Smooth muscle cell (in vitro differentiated cells): ENCODE results near the gene SDHC. TPM values are rescaled to one million over a fixed set of nuclear protein-coding genes. Genes with fewer than 3 reads are reported as not detected.
A peak's percentile ranks its signal among the peaks of the same experiment; 100 is the strongest.

Source experiments
- DNase-seq: peaks from one replicate; lab custom pipeline; 2025; ENCODE audit not compliant: unreplicated experiment; lab: John Stamatoyannopoulos, UW
- H2AFZ ChIP-seq: fragments of 200-600 bp; sonication (generic); 2 replicates; pipeline ENCODE4 v1.6.0; 2016; ENCODE audit warnings: antibody characterized with exemption, low read depth, mild to moderate bottlenecking
- H3F3A ChIP-seq: fragments of 200-600 bp; sonication (generic); 2 replicates; pipeline ENCODE4 v1.6.0; 2017; ENCODE audit warnings: antibody characterized with exemption, low read depth
- H3K27ac ChIP-seq: fragments of 200-600 bp; sonication (generic); 2 replicates; pipeline ENCODE4 v1.5.1; 2016; ENCODE audit warnings: low read depth, mild to moderate bottlenecking
- H3K27me3 ChIP-seq: fragments of 200-600 bp; sonication (generic); 2 replicates; pipeline ENCODE4 v1.6.1; 2016; ENCODE audit warnings: low read depth, mild to moderate bottlenecking
- H3K36me3 ChIP-seq: fragments of 200-600 bp; sonication (generic); 2 replicates; pipeline ENCODE4 v1.5.1; 2016; ENCODE audit warnings: low read depth
- H3K4me1 ChIP-seq: fragments of 200-600 bp; sonication (generic); 2 replicates; pipeline ENCODE4 v1.5.1; 2016; ENCODE audit warnings: low read depth
- H3K4me2 ChIP-seq: fragments of 200-600 bp; sonication (generic); 2 replicates; pipeline ENCODE4 v1.6.0; 2016; ENCODE audit warnings: mild to moderate bottlenecking
- H3K4me3 ChIP-seq: fragments of 200-600 bp; sonication (generic); 2 replicates; pipeline ENCODE4 v1.5.1; 2016; ENCODE audit warnings: mild to moderate bottlenecking
- H3K79me2 ChIP-seq: fragments of 200-600 bp; sonication (generic); 2 replicates; pipeline ENCODE4 v1.6.0; 2016; ENCODE audit warnings: low read depth, mild to moderate bottlenecking
- H3K9ac ChIP-seq: fragments of 200-600 bp; sonication (generic); 2 replicates; pipeline ENCODE4 v1.6.0; 2016; ENCODE audit warnings: low read depth
- H3K9me3 ChIP-seq: fragments of 200-600 bp; sonication (generic); replicated peaks from 2 replicates; pipeline ENCODE4 v1.5.1; 2016; ENCODE audit warnings: low read depth
- H4K20me1 ChIP-seq: fragments of 200-600 bp; sonication (generic); 2 replicates; pipeline ENCODE4 v1.6.0; 2016; ENCODE audit warnings: low read depth
- WGBS: methylation state at CpG from one replicate; pipeline ENCODE4 v1.1.7; 2016; ENCODE audit warnings: low lambda C conversion rate; 5-methylcytosine and 5-hydroxymethylcytosine counted together
- polyA plus RNA-seq: library from polyadenylated mRNA; unstranded; fragments of >200 nt; fragmentation: Nextera tagmentation; extraction: Ambion mirVana; gene quantifications from 2 replicates; pipeline ENCODE4 v1.2.1, GENCODE V29; 2016
- total RNA-seq: library from RNA; depleted of rRNA; stranded (reverse); fragments of >200 nt; gene quantifications from 2 replicates; pipeline ENCODE4 v1.2.3, GENCODE V29; 2014
- TF ChIP-seq, protein P1 (sequence below): fragments of 200-600 bp; sonication (generic); IDR thresholded peaks from 2 replicates; pipeline ENCODE4 v1.5.1; 2017; ENCODE audit warnings: borderline replicate concordance, mild to moderate bottlenecking, antibody characterized with exemption; ENCODE audit not compliant: insufficient read depth, poor library complexity, severe bottlenecking

The SDHC gene
- total and polyA plus RNA-seq, 2 experiments from 2014 or later = 179 to 342 TPM

DNA sequence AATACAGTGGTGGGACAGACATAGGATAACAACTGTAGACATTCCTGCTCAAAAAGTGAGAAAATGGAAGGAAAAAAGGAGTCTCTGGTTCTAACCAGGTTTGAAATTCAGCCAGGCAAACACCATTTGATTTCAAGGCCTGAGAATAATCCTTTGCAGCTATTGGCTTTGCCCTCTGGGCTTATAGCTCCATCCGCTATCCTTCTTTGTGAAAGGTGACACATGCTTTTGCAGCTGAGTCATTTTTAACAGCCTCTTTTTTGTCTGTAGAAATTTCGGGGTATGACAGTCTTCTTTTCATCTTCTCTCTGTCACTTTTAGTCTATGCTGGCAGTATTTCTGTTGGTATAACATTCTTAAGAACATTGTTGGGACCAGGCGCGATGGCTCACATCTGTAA is 16.2 kb downstream of the SDHC start:
- Histone ChIP-seq H3K9me3 (no peaks in the 10 kb centered on the region), H3K36me3 (peaks cover 9% of the 10 kb centered on the region), H3K27me3 (no peaks in the 10 kb centered on the region), H3K4me1 (no peaks in the 10 kb centered on the region), H3K4me2 (no peak overlapping the region), H3K79me2 (no peaks in the 10 kb centered on the region), H3K9ac (no peak overlapping the region), H3K4me3 (no peak overlapping the region), H2AFZ (no peak overlapping the region), H3K27ac (no peak overlapping the region), H3F3A (no peaks in the 10 kb centered on the region), H4K20me1 (no peaks in the 10 kb centered on the region)
- DNase-seq = no peak
- TF ChIP-seq, protein P1, sequence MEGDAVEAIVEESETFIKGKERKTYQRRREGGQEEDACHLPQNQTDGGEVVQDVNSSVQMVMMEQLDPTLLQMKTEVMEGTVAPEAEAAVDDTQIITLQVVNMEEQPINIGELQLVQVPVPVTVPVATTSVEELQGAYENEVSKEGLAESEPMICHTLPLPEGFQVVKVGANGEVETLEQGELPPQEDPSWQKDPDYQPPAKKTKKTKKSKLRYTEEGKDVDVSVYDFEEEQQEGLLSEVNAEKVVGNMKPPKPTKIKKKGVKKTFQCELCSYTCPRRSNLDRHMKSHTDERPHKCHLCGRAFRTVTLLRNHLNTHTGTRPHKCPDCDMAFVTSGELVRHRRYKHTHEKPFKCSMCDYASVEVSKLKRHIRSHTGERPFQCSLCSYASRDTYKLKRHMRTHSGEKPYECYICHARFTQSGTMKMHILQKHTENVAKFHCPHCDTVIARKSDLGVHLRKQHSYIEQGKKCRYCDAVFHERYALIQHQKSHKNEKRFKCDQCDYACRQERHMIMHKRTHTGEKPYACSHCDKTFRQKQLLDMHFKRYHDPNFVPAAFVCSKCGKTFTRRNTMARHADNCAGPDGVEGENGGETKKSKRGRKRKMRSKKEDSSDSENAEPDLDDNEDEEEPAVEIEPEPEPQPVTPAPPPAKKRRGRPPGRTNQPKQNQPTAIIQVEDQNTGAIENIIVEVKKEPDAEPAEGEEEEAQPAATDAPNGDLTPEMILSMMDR = no peak
- 62% methylated on average over 4 of the region's 4 CpGs for WGBS

DNA sequence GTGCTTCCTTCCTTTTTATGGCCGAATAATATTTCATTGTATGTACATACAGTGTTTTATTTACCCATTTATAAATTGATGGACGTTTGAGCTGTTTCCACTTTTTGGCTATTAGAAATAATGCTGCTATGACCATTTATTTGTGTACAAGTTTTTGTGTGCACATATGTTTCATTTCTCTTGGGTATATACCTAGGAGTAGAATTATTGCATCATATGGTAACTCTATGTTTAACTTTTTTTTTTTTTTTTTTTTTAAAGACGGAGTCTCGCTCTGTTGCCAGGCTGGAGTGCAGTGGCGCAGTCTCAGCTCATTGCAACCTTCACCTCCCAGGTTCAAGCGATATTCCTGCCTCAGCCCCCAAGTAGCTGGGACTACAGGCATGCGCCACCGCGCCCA is 19.0 kb downstream of the SDHC start:
- H3K36me3 ChIP-seq = peaks cover 9% of the 10 kb centered on the region
- DNase-seq = no peak
- WGBS = 87% methylated on average over 9 of the region's 9 CpGs
- no peaks in the 10 kb centered on the region for H3K27me3 ChIP-seq
- H3K4me2 ChIP-seq = no peak overlapping the region
- TF ChIP-seq, protein P1 = no peak
- no peak overlapping the region for H3K27ac ChIP-seq
- H3K4me3 ChIP-seq = no peak overlapping the region
- H3K4me1 ChIP-seq = no peaks in the 10 kb centered on the region
- no peaks in the 10 kb centered on the region for H3F3A ChIP-seq
- H3K9me3 ChIP-seq = no peaks in the 10 kb centered on the region
- H2AFZ ChIP-seq = no peak overlapping the region
- H3K79me2 ChIP-seq = no peaks in the 10 kb centered on the region
- no peaks in the 10 kb centered on the region for H4K20me1 ChIP-seq
- H3K9ac ChIP-seq = no peak overlapping the region

DNA sequence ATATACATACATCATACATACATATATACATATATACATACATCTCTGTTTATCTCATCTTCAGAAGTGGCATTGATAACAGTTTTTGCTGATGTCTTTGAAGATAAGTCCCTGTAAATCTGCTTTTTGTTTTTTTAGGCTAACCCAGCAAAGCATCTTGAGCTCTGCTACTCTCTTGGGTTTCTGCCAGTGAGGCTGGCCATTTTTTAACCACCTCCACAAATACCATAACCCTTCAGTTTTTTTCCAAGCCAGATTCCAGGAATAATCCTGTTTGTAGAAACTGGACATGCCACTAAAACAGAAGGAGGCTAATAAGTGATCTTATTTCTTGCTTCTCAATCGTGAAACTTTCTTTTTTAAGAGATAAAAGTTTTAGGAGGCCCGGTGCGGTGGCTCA is 21.6 kb downstream of the SDHC start:
- H3K9ac ChIP-seq = no peak overlapping the region
- H2AFZ ChIP-seq = no peak overlapping the region
- TF ChIP-seq, protein P1 = no peak
- no peak for DNase-seq
- H3K27ac ChIP-seq = peak overlapping the region; percentile 68
- peak overlapping the region; percentile 55 for H3K4me2 ChIP-seq
- H3K4me1 ChIP-seq = no peaks in the 10 kb centered on the region
- no peaks in the 10 kb centered on the region for H3K9me3 ChIP-seq
- H4K20me1 ChIP-seq = no peaks in the 10 kb centered on the region
- no peaks in the 10 kb centered on the region for H3K79me2 ChIP-seq
- H3K4me3 ChIP-seq = no peak overlapping the region
- WGBS = 55% methylated on average over 3 of the region's 3 CpGs
- peaks cover 9% of the 10 kb centered on the region for H3K36me3 ChIP-seq
- H3F3A ChIP-seq = no peaks in the 10 kb centered on the region
- H3K27me3 ChIP-seq = no peaks in the 10 kb centered on the region

GRCh38 chr1:161342177-161342576 is 28.0 kb downstream of the SDHC start:
- TF ChIP-seq, protein P1 = no peak
- no peak overlapping the region for H3K4me2 ChIP-seq
- no peak overlapping the region for H2AFZ ChIP-seq
- no peak overlapping the region for H3K4me3 ChIP-seq
- WGBS = 100% methylated on average over 2 of the region's 2 CpGs
- no peak overlapping the region for H3K9ac ChIP-seq
- H3F3A ChIP-seq = no peaks in the 10 kb centered on the region
- H4K20me1 ChIP-seq = no peaks in the 10 kb centered on the region
- no peaks in the 10 kb centered on the region for H3K9me3 ChIP-seq
- no peaks in the 10 kb centered on the region for H3K4me1 ChIP-seq
- H3K36me3 ChIP-seq = peaks cover 11% of the 10 kb centered on the region
- H3K27me3 ChIP-seq = no peaks in the 10 kb centered on the region
- H3K79me2 ChIP-seq = no peaks in the 10 kb centered on the region
- H3K27ac ChIP-seq = no peak overlapping the region
- DNase-seq = no peak
